K562 (cell line): ENCODE results near the gene CEP128. TPM values are rescaled to one million over a fixed set of nuclear protein-coding genes. Genes with fewer than 3 reads are reported as not detected.

Source experiments
- ATAC-seq: fragments of 200-7000 bp; cut with Tn5 transposase; 3 replicates; pipeline ENCODE4 v1.9.1; 2020; ENCODE audit warnings: moderate library complexity
- BruUV-seq: library from RNA; stranded (reverse); fragments of 400-500 nt; replicated peaks from 2 replicates; lab custom pipeline; 2021; lab: Mats Ljungman, UMichigan
- CTCF ChIA-PET: fragments of 300-600 bp; formaldehyde crosslinking; extraction: SDS; loops from one replicate; lab custom pipeline; 2021; ENCODE audit warnings: low intra/inter-chr PET ratio; lab: Yijun Ruan, JAX
- POLR2A ChIA-PET: fragments of 300-600, 350-650 bp; sonication (Branson Sonifier 250); formaldehyde crosslinking; extraction: SDS; loops from one replicate; lab custom pipeline; 2021; ENCODE audit warnings: antibody characterized with exemption, inconsistent platforms; lab: Yijun Ruan, JAX
- DNase-seq, 4 experiments: peaks; one replicate each; pipeline versions ENCODE4 v3.0.0 to v3.0.0-alpha.2; 2011 to 2018; ENCODE audit warnings: low spot score in 3 of 4, mixed read lengths in 3 of 4; ENCODE audit errors: extremely low read depth in 1 of 4
- FAIRE-seq: peaks from 2 replicates; lab custom pipeline; 2011; peaks lifted over from hg19 to GRCh38; lab: Jason Lieb, UNC
- H2AFZ ChIP-seq: 2 replicates; pipeline ENCODE4 v1.6.0; 2011; ENCODE audit warnings: low read depth, low read length, control low read depth, inconsistent platforms
- H3K27ac ChIP-seq: fragments of 200-600 bp; 3 replicates; pipeline ENCODE4 v1.8.0; 2011; ENCODE audit warnings: low read depth, mild to moderate bottlenecking, control low read depth, inconsistent platforms, low read length, moderate library complexity, mixed read lengths; ENCODE audit errors: extremely low read depth
- H3K27me3 ChIP-seq, 2 experiments: fragments of 300-600 bp in 1 of 2; 2 replicates in 1 of 2; 3 replicates in 1 of 2; pipeline versions ENCODE4 v1.6.0 to v1.8.0; 2011; ENCODE audit warnings: inconsistent platforms in 2 of 2, low read length in 2 of 2, mild to moderate bottlenecking in 1 of 2, mixed read lengths in 1 of 2, moderate library complexity in 1 of 2; ENCODE audit not compliant: control insufficient read depth in 2 of 2, insufficient read depth in 2 of 2
- H3K36me3 ChIP-seq: fragments of 300-600 bp; 3 replicates; pipeline ENCODE4 v1.8.0; 2011; ENCODE audit warnings: mild to moderate bottlenecking, low read length, inconsistent platforms; ENCODE audit not compliant: control insufficient read depth, insufficient read depth
- H3K4me1 ChIP-seq, 2 experiments: fragments of 200-600 bp in 1 of 2; replicated peaks in 1 of 2; 2 replicates in 1 of 2; 3 replicates in 1 of 2; pipeline versions ENCODE4 v1.5.1 to v1.8.0; 2011; ENCODE audit warnings: inconsistent platforms in 2 of 2, low read length in 2 of 2, mild to moderate bottlenecking in 1 of 2, mixed read lengths in 1 of 2, moderate library complexity in 1 of 2; ENCODE audit not compliant: control insufficient read depth in 2 of 2, insufficient read depth in 2 of 2
- H3K4me2 ChIP-seq: 2 replicates; pipeline ENCODE4 v1.6.1; 2011; ENCODE audit warnings: low read length, control low read depth, inconsistent platforms, mixed read lengths; ENCODE audit not compliant: insufficient read depth
- H3K4me3 ChIP-seq: fragments of 200-600 bp; sonication (generic), shearing (Covaris generic); 2 replicates; pipeline ENCODE4 v1.5.1; 2016; ENCODE audit warnings: control low read depth, inconsistent platforms
- H3K79me2 ChIP-seq: fragments of 200-600 bp; 3 replicates; pipeline ENCODE4 v1.8.0; 2011; ENCODE audit warnings: low read length, inconsistent platforms; ENCODE audit not compliant: control insufficient read depth, insufficient read depth
- H3K9ac ChIP-seq, 2 experiments: 2 replicates each; pipeline versions ENCODE4 v1.6.0 to v1.6.1; 2011; ENCODE audit warnings: low read depth in 2 of 2, low read length in 2 of 2, control low read depth in 1 of 2, inconsistent platforms in 1 of 2, mild to moderate bottlenecking in 1 of 2, mixed read lengths in 1 of 2; ENCODE audit not compliant: insufficient read depth in 1 of 2
- H3K9me1 ChIP-seq: one replicate; pipeline ENCODE4 v1.6.0; 2011; ENCODE audit warnings: inconsistent platforms, mild to moderate bottlenecking, low read length, moderate library complexity; ENCODE audit not compliant: control insufficient read depth, insufficient read depth
- H3K9me3 ChIP-seq: replicated peaks from 2 replicates; pipeline ENCODE4 v1.5.1; 2011; ENCODE audit warnings: low read depth, low read length, inconsistent platforms; ENCODE audit not compliant: control insufficient read depth, insufficient read depth
- H4K20me1 ChIP-seq: replicated peaks from 2 replicates; pipeline ENCODE4 v1.6.1; 2011; ENCODE audit warnings: low read length, inconsistent platforms, mixed read lengths; ENCODE audit not compliant: control insufficient read depth, insufficient read depth
- CREB5 ChIP-seq: fragments of 250-450 bp; sonication (Bioruptor Pico); IDR thresholded peaks from 2 replicates; pipeline ENCODE4 v1.5.0; 2020; ENCODE audit warnings: mild to moderate bottlenecking
- NR2F6 ChIP-seq: fragments of 450-650 bp; formaldehyde crosslinking; IDR thresholded peaks from 2 replicates; pipeline ENCODE4 v1.4.0; 2020; ENCODE audit warnings: mild to moderate bottlenecking
- TFAM ChIP-seq: fragments of 250-450 bp; sonication (Bioruptor Pico); conservative IDR thresholded peaks from 2 replicates; pipeline ENCODE4 v1.5.0; 2021; ENCODE audit warnings: mild to moderate bottlenecking, moderate library complexity
- ZBTB9 ChIP-seq: fragments of 450-650 bp; formaldehyde crosslinking; IDR thresholded peaks from 2 replicates; pipeline ENCODE4 v1.4.0; 2020; ENCODE audit warnings: mild to moderate bottlenecking, moderate library complexity
- ZNF512 ChIP-seq: IDR thresholded peaks from 2 replicates; pipeline ENCODE4 v1.6.1; 2016; ENCODE audit warnings: missing genetic modification characterization, missing compliant biosample characterization
- ZNF717 ChIP-seq: fragments of 250-450 bp; sonication (Bioruptor Pico); IDR thresholded peaks from 2 replicates; pipeline ENCODE4 v1.5.0; 2021
- ZNF766 ChIP-seq: fragments of 200-800 bp; sonication (Bioruptor generic); conservative IDR thresholded peaks from 2 replicates; pipeline ENCODE4 v1.6.1; 2016; ENCODE audit warnings: missing genetic modification characterization, missing compliant biosample characterization
- WGBS: fragments of 100-300 bp; shearing (Covaris generic); methylation state at CpG from one replicate; pipeline ENCODE4 v1.1.6; 2016; ENCODE audit warnings: low coverage, mixed read lengths; ENCODE audit not compliant: insufficient coverage; ENCODE audit errors: missing lambda C conversion rate; 5-methylcytosine and 5-hydroxymethylcytosine counted together
- in situ Hi-C: fragments of 300-500 bp; cut with MboI; formaldehyde crosslinking; loops from 4 replicates; pipeline ENCODE4 v1.15.0; 2018; ENCODE audit warnings: inconsistent platforms, mixed read lengths
- intact Hi-C: fragments of 100-400 bp; cut with micrococcal nuclease; formaldehyde crosslinking; loops from 2 replicates; pipeline ENCODE4 v1.14.2; 2022
- polyA plus RNA-seq, 8 experiments: library from polyadenylated mRNA; depleted of rRNA in 4 of 8; stranded (reverse) in 5 of 8; unstranded in 3 of 8; fragments of >200 nt; fragmentation: Nextera tagmentation in 2 of 8; fragmentation: Illumina TruSeq in 1 of 8; extraction: Ambion mirVana in 2 of 8; extraction: Trizol in 1 of 8; gene quantifications; 2 replicates each; pipeline versions ENCODE4 v1.2.1 to v1.2.3, GENCODE V29; 2011 to 2014; ENCODE audit warnings: inconsistent platforms in 1 of 8, missing spikeins in 1 of 8
- total RNA-seq, 7 experiments: library from RNA; depleted of rRNA in 6 of 7; stranded (reverse); fragments of >200 nt in 6 of 7; fragmentation: Illumina TruSeq in 2 of 7; extraction: Trizol in 2 of 7; gene quantifications; 2 replicates each; pipeline versions ENCODE4 v1.2.1 to v1.2.3, GENCODE V29; 2011 to 2021; ENCODE audit warnings: low replicate concordance in 1 of 7

The CEP128 gene
- total and polyA plus RNA-seq, 9 of the 15 experiments (the other 6 are each of a cell fraction or from before 2014, with no cell fraction given): 2.3 to 9.2 (median 4.6) TPM

- H3K27me3 ChIP-seq: peaks cover 0 to 5% of the 10 kb centered on the region in 2 experiments; a peak in 1 of 5 replicates
- H3K9me1 ChIP-seq: no peaks in the 10 kb centered on the region
- H3K4me2 ChIP-seq: no peak overlapping the region
- in situ Hi-C loops (loop anchor here (5.0 kb wide), 1 partner anchor 105 kb away; no protein-coding TSS in a partner anchor), intact Hi-C loops (loop anchor here (10.0 kb wide), 1 partner anchor 307 kb away; no protein-coding TSS in a partner anchor)
- FAIRE-seq (no peak), DNase-seq (no peak), ATAC-seq (no peak)
- ChIA-PET POLR2A (interaction anchor here (0.6 kb wide), 1 partner anchor 32 kb away, joined by 3 read pairs; no protein-coding TSS in a partner anchor), CTCF (no interaction called here)
- 0% methylated on average over 2 of the region's 2 CpGs for WGBS
- H3K27ac ChIP-seq: no peak overlapping the region
- no peaks in the 10 kb centered on the region for H3K9me3 ChIP-seq
- no peak overlapping the region for H3K4me3 ChIP-seq
- no peaks in the 10 kb centered on the region for H3K36me3 ChIP-seq
- H3K9ac ChIP-seq: no peak overlapping the region
- H4K20me1 ChIP-seq: no peaks in the 10 kb centered on the region
- no peak for TF ChIP-seq ZNF766
- TF ChIP-seq NR2F6: no peak
- no peak for TF ChIP-seq TFAM (CRISPR knock-in tag)
- TF ChIP-seq ZNF512: no peak
- no peak for TF ChIP-seq ZNF717 (CRISPR knock-in tag)
- no peak for TF ChIP-seq ZBTB9 (CRISPR knock-in tag)
- TF ChIP-seq CREB5 (CRISPR knock-in tag): no peak
- no peaks in the 10 kb centered on the region for H3K79me2 ChIP-seq
- no peak overlapping the region for H2AFZ ChIP-seq
- H3K4me1 ChIP-seq: peaks cover 0 to 9% of the 10 kb centered on the region in 2 experiments; a peak in 3 of 5 replicates
- BruUV-seq: no TSS peak
Measured at GRCh38 chr14:80957613-80958012, 16.1 kb upstream of the CEP128 start.
